HG02885 (cell line): ENCODE results near the gene RPL41.
"Not testable (repeated sequence)": the region's sequence is repeated elsewhere in the genome, so short reads cannot be mapped to it uniquely, and the experiment has no call there.

Experiments used
- ATAC-seq: cut with Tn5 transposase; IDR thresholded peaks from one replicate; pipeline ENCODE4 v1.9.1; 2021; ENCODE audit warnings: mild to moderate bottlenecking; ENCODE audit not compliant: unreplicated experiment, poor library complexity

Gene RPL41

GRCh38 chr12:56116267-56117081, at the start of gene RPL41:
Gene RPL41, plus strand, starts transcription at chr12:56116633.
- peak; percentile 46 for ATAC-seq

DNA sequence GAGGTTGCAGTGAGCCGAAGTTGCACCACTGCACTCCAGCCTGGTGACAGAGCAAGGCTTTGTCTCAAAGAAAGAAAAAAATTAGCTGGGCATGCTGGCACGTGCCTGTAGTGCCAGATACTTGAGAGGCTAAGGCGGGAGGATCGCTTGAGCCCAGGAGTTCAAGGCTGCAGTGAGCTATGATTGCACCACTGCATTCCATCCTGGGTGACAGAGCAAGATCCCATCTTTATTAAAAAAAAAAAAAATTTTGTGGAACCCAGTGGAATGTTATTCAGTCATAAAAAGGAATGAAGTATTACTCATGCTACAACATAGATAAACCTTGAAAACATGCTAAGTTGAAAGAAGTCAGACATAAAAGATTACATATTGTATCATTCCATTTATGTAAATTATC, 44.8 kb upstream of the RPL41 start:
- no peak for ATAC-seq

- no peak for ATAC-seq
These were observed 42.0 kb upstream of the RPL41 start for GRCh38 chr12:56074396-56074795.

- ATAC-seq: not testable (repeated sequence)
These were observed 38.5 kb upstream of the RPL41 start for GRCh38 chr12:56077966-56078365.

DNA sequence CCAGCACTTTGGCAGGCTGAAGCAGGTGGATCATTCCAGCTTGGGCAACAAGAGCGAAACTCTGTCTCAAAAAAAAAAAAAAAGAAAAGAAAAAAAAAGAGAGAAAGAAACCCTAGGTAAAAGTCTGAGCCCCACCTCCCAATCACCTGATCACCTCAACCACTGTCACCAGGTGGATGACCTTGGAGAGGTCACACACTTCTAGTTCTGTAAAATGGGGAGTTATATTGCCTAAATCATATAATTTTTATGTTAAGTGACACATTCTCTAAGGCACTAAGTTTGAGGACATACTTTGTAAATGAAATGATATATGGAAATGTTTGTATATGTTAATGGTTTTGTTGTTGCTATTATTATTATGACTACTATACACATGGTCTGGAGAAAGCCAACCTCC, 38.0 kb upstream of the RPL41 start:
- ATAC-seq: no peak

DNA sequence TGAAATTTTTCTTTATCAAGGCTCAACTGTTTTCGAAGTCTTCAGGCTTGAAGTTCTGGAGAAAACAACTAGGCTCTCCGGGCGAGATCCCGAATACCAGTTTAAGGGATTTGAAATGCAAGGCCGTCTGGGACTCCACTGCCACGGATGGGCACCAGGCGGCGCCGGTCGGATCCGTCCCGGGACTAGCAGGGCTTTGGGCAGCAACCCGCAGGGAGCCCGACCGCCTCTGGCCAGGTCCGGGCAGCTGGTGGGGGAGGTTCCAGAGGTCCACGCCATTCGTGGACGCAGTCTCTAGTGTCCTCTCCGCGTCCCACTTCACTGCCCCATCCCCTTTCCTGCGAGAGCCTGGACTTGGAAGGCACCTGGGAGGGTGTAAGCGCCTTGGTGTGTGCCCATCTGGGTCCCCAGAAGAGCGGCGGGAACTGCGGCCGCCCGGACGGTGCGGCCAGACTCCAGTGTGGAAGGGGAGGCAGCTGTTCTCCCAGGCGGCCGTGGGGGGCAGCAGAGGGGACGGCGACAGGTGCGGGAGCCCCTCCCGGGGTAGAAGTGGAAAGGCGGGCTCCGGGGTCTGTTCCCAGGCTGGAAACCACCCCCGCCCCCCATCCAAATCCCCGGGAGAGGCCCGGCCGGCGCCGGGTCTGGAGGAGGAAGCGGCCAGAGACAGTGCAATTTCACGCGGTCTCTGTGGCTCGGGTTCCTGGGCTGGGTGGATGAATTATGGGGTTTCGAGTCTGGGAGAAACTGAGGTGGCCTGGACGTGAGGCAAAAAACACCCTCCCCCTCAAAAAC, 37.3 kb upstream of the RPL41 start:
- ATAC-seq: peak; percentile 70

DNA sequence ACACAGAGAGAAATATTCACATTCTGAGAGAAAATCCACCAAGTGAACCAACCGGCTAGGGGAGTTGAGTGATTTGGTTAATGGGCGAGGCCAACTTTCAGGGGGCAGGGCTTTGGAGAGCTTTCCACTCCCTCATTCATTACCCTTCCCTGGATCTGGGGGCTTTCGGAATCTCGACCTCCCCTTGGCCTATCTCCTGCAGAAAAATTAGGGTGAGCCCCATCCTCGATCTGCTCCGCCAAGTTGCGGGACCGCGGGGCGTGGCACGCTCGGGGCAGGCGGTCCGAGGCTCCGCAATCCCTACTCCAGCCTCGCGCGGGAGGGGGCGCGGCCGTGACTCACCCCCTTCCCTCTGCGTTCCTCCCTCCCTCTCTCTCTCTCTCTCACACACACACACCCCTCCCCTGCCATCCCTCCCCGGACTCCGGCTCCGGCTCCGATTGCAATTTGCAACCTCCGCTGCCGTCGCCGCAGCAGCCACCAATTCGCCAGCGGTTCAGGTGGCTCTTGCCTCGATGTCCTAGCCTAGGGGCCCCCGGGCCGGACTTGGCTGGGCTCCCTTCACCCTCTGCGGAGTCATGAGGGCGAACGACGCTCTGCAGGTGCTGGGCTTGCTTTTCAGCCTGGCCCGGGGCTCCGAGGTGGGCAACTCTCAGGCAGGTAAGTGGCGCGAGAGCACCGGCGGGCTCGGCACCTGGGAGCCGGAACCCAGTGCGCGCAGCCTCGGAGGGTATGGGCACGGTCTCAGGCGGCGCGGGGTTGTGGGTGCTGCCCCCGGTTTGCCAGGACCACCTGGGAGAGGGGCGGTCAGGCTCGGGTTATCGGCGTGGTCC, 36.5 kb upstream of the RPL41 start, which contains the start of gene ERBB3:
TSS of gene ERBB3 (plus strand) at position 443 of the 833 bp plus-strand sequence. CDS start at position 579, 136 bp downstream.
- ATAC-seq: peak; percentile 37

DNA sequence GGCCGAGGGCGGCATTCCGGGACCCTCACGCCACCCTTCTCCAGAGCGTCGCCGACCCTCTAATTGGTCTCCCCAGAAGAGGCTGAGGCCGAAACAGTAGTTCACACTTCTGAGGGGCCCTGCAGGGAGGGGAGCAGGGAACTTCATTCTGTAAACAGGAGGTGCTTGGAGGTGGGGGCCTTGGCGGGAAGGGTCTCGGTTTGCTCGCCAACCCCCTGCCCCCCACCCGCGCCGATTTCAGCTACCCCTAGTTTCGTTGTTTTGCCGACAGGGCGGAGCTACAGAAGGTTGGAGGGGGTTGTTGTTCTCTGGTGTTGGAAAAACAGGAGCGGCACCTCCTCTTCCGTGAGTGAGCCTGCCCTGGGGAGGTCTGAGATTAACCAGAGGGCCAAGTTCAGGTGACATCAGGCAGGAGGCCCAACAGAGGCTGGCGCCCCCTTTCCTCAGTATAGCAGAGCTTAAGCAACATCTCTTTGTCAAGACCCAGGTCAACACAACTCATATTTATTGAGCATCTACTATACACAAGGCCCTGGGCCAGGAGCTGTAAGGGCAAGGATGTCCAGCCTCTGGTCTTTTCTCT, 35.8 kb upstream of the RPL41 start:
- ATAC-seq: no peak

- no peak for ATAC-seq
These were observed 34.8 kb upstream of the RPL41 start for GRCh38 chr12:56081393-56082347.

- ATAC-seq: no peak
These were observed 34.1 kb upstream of the RPL41 start for GRCh38 chr12:56082382-56082781.

GRCh38 chr12:56082967-56083366, 33.5 kb upstream of the RPL41 start:
- ATAC-seq: no peak

- no peak for ATAC-seq
These were observed 31.4 kb upstream of the RPL41 start for GRCh38 chr12:56084958-56085543.

- no peak for ATAC-seq
These were observed 30.3 kb upstream of the RPL41 start for GRCh38 chr12:56086096-56086495.

DNA sequence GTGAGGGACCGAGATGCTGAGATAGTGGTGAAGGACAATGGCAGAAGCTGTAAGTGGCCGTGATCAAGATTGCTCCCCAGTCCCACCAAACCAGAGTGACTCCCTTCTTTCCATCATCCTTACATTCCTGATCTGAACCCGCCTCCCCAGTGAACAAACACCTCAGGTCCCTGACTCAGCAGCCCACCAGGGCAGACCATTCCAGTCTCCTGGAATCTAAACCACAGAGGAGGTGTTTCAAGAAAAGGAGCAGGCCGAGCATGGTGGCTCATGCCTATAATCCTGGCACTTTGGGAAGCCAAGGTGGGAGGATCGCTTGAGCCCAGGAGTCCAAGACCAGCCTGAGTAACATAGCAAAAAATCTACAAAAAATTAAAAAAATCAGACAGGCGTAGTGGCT, 29.8 kb upstream of the RPL41 start:
- no peak for ATAC-seq

- no peak for ATAC-seq
These were observed 29.2 kb upstream of the RPL41 start for GRCh38 chr12:56087220-56087619.

DNA sequence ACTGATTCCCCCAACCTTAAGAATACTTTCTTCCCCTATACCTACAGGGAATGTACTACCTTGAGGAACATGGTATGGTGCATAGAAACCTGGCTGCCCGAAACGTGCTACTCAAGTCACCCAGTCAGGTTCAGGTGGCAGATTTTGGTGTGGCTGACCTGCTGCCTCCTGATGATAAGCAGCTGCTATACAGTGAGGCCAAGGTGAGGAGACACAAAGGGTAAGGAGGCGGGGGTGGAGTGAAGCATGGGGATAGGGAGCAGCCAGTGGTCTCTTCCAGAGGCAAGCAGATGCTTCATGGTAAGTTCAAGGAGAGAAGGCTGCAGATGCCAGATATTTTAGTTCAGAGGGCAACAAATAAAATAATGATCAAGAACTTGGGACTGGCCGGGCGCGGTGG, 18.7 kb upstream of the RPL41 start:
- ATAC-seq: no peak

GRCh38 chr12:56098592-56098991, 17.8 kb upstream of the RPL41 start:
- no peak for ATAC-seq

DNA sequence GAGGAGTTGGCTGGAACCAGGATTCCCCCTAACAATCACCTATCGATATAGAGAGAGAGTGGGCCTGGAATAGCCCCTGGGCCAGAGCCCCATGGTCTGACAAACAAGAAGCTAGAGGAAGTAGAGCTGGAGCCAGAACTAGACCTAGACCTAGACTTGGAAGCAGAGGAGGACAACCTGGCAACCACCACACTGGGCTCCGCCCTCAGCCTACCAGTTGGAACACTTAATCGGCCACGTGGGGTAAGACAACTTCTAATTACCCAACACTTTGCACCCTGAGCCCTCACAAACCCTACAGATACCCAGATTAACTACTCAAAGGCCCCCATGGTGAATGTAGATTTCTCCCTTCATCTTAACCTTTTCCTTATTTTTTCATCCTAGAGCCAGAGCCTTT, 16.6 kb upstream of the RPL41 start:
- no peak for ATAC-seq

DNA sequence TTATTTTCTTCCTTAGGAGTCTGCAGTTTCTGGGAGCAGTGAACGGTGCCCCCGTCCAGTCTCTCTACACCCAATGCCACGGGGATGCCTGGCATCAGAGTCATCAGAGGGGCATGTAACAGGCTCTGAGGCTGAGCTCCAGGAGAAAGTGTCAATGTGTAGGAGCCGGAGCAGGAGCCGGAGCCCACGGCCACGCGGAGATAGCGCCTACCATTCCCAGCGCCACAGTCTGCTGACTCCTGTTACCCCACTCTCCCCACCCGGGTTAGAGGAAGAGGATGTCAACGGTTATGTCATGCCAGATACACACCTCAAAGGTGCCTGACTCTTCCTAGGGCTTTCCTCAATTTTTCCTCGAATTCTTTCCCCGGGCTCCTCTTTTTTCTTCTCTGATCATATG, 15.4 kb upstream of the RPL41 start:
- ATAC-seq: no peak
